Endothelial cell of umbilical vein (primary cell): ENCODE data around the gene CABLES1. TPM values are rescaled to one million over a fixed set of nuclear protein-coding genes. Genes with fewer than 3 reads are reported as not detected.

Experiments
- BruUV-seq: library from RNA; stranded (reverse); fragments of 400-500 nt; replicated peaks from 2 replicates; lab custom pipeline; 2021; lab: Mats Ljungman, UMichigan
- CTCF ChIA-PET: fragments of 300-600, 350-600 bp; sonication (Branson Sonifier 250); formaldehyde crosslinking; loops from one replicate; lab custom pipeline; 2021; ENCODE audit warnings: antibody characterized with exemption, inconsistent platforms; lab: Charles Lee
- POLR2A ChIA-PET: fragments of 300-600, 350-600 bp; sonication (Branson Sonifier 250); formaldehyde crosslinking; loops from one replicate; lab custom pipeline; 2021; ENCODE audit warnings: antibody characterized with exemption, inconsistent platforms; lab: Charles Lee
- DNase-seq: peaks from one replicate; pipeline ENCODE4 v3.0.0-alpha.2; 2011; ENCODE audit warnings: low read depth, low spot score
- FAIRE-seq: peaks from 2 replicates; lab custom pipeline; 2011; peaks lifted over from hg19 to GRCh38; lab: Jason Lieb, UNC
- H2AFZ ChIP-seq: 2 replicates; pipeline ENCODE4 v1.6.0; 2012; ENCODE audit warnings: low read depth, low read length, control low read depth, inconsistent platforms
- H3K27ac ChIP-seq: 2 replicates; pipeline ENCODE4 v1.5.1; 2011; ENCODE audit warnings: low read depth, mild to moderate bottlenecking, control low read depth, low read length, moderate library complexity; ENCODE audit not compliant: insufficient read depth
- H3K27me3 ChIP-seq, 2 experiments: 2 replicates each; pipeline versions ENCODE4 v1.6.0 to v1.6.1; 2011; ENCODE audit warnings: low read length in 2 of 2, mixed read lengths in 1 of 2; ENCODE audit not compliant: control insufficient read depth in 2 of 2, insufficient read depth in 2 of 2
- H3K36me3 ChIP-seq, 2 experiments: 2 replicates in 1 of 2; 3 replicates in 1 of 2; pipeline ENCODE4 v1.5.1; 2011; ENCODE audit warnings: low read length in 2 of 2, mild to moderate bottlenecking in 1 of 2, moderate library complexity in 1 of 2; ENCODE audit not compliant: control insufficient read depth in 2 of 2, insufficient read depth in 2 of 2; ENCODE audit errors: extremely low read depth in 1 of 2
- H3K4me1 ChIP-seq: 3 replicates; pipeline ENCODE4 v1.5.1; 2011; ENCODE audit warnings: mild to moderate bottlenecking, low read length; ENCODE audit not compliant: control insufficient read depth, insufficient read depth; ENCODE audit errors: extremely low read depth
- H3K4me2 ChIP-seq: 2 replicates; pipeline ENCODE4 v1.6.1; 2011; ENCODE audit warnings: low read length, control low read depth, mixed read lengths; ENCODE audit not compliant: insufficient read depth
- H3K4me3 ChIP-seq, 3 experiments: fragments of 200-600 bp in 1 of 3; sonication (generic), shearing (Covaris generic) in 1 of 3; replicated peaks in 1 of 3; 2 replicates each; pipeline ENCODE4 v1.5.1; 2011 to 2016; ENCODE audit warnings: control low read depth in 3 of 3, low read length in 3 of 3, mild to moderate bottlenecking in 2 of 3, inconsistent platforms in 1 of 3, low read depth in 1 of 3, moderate library complexity in 1 of 3; ENCODE audit not compliant: insufficient read depth in 1 of 3
- H3K79me2 ChIP-seq: 2 replicates; pipeline ENCODE4 v1.6.0; 2012; ENCODE audit warnings: low read length, inconsistent platforms; ENCODE audit not compliant: control insufficient read depth, insufficient read depth
- H3K9ac ChIP-seq: replicated peaks from 2 replicates; pipeline ENCODE3; 2011; ENCODE audit warnings: low read length, control low read depth; ENCODE audit not compliant: insufficient read depth; ENCODE audit errors: extremely low read depth
- H3K9me1 ChIP-seq: replicated peaks from 3 replicates; pipeline ENCODE4 v1.6.0; 2011; ENCODE audit warnings: mild to moderate bottlenecking, low read length; ENCODE audit not compliant: control insufficient read depth, insufficient read depth; ENCODE audit errors: extremely low read depth
- H3K9me3 ChIP-seq: replicated peaks from 2 replicates; pipeline ENCODE4 v1.5.1; 2012; ENCODE audit warnings: low read length, inconsistent platforms; ENCODE audit not compliant: control insufficient read depth, insufficient read depth
- H4K20me1 ChIP-seq: replicated peaks from 2 replicates; pipeline ENCODE3; 2011; ENCODE audit warnings: mild to moderate bottlenecking, low read length; ENCODE audit not compliant: control insufficient read depth, insufficient read depth; ENCODE audit errors: extremely low read depth
- EZH2 ChIP-seq: IDR thresholded peaks from 2 replicates; pipeline ENCODE4 v1.6.1; 2012; ENCODE audit warnings: borderline replicate concordance, low read depth, mild to moderate bottlenecking, moderate library complexity, low read length, inconsistent platforms; ENCODE audit not compliant: severe bottlenecking
- FOS ChIP-seq: IDR thresholded peaks from 2 replicates; pipeline ENCODE4 v1.6.1; 2011; ENCODE audit warnings: mild to moderate bottlenecking, low read length, moderate library complexity, borderline replicate concordance; ENCODE audit not compliant: insufficient read depth
- GATA2 ChIP-seq: IDR thresholded peaks from 2 replicates; pipeline ENCODE4 v1.7.0; 2011; ENCODE audit warnings: low read depth, mild to moderate bottlenecking, moderate library complexity, mixed read lengths, low read length; ENCODE audit not compliant: insufficient read length, insufficient read depth
- JUN ChIP-seq: IDR thresholded peaks from 2 replicates; pipeline ENCODE4 v1.6.1; 2011; ENCODE audit warnings: borderline replicate concordance, low read depth; ENCODE audit not compliant: insufficient read length, insufficient read depth
- MYC ChIP-seq: IDR thresholded peaks from one replicate; pipeline ENCODE4 v1.6.1; 2011; ENCODE audit warnings: mild to moderate bottlenecking, low read depth, low read length
- POLR2A ChIP-seq: IDR thresholded peaks from 2 replicates; pipeline ENCODE4 v1.6.1; 2012; ENCODE audit warnings: low read depth, mild to moderate bottlenecking, control low read depth, low read length
- POLR2AphosphoS5 ChIP-seq: IDR thresholded peaks from 2 replicates; pipeline ENCODE4 v1.6.1; 2012; ENCODE audit warnings: low read depth, mild to moderate bottlenecking, control low read depth, low read length, moderate library complexity; ENCODE audit not compliant: insufficient read depth
- dilution Hi-C: fragments of 300-500 bp; cut with MboI; formaldehyde crosslinking; loops from one replicate; pipeline ENCODE4 v1.15.0; 2019; ENCODE audit warnings: low sequenced_read_pairs; ENCODE audit not compliant: extremely low pct_ligation_motif_present
- intact Hi-C: fragments of 100-400 bp; cut with micrococcal nuclease; formaldehyde crosslinking; loops from one replicate; pipeline ENCODE4 v1.10.0; 2022
- polyA plus RNA-seq, 4 experiments: library from polyadenylated mRNA; depleted of rRNA in 3 of 4; stranded (reverse) in 3 of 4; unstranded in 1 of 4; fragments of >200 nt; gene quantifications; 2 replicates each; pipeline versions ENCODE4 v1.2.1 to v1.2.3, GENCODE V29; 2011 to 2012; ENCODE audit warnings: missing spikeins in 1 of 4
- total RNA-seq: library from RNA; stranded (reverse); gene quantifications from 2 replicates; pipeline ENCODE4 v1.2.3, GENCODE V29; 2021
- TF ChIP-seq, protein P1 (sequence below): IDR thresholded peaks from 2 replicates; pipeline ENCODE4 v1.6.1; 2011; ENCODE audit not compliant: insufficient read depth, insufficient read length
- TF ChIP-seq, protein P2 (sequence below), 2 donors: IDR thresholded peaks; 1 replicate in 1 of 2; 2 replicates in 1 of 2; pipeline ENCODE4 v1.5.1; 2011; ENCODE audit warnings: low read length in 2 of 2, mild to moderate bottlenecking in 2 of 2, moderate library complexity in 2 of 2, control low read depth in 1 of 2, inconsistent platforms in 1 of 2, low read depth in 1 of 2; ENCODE audit not compliant: insufficient read depth in 1 of 2; ENCODE audit errors: extremely low read depth in 1 of 2

CABLES1 gene
- total and polyA plus RNA-seq, 2 donors (not counting 3 experiments of a cell fraction or from before 2014, with no cell fraction given): 40.2 to 71.1 TPM

DNA sequence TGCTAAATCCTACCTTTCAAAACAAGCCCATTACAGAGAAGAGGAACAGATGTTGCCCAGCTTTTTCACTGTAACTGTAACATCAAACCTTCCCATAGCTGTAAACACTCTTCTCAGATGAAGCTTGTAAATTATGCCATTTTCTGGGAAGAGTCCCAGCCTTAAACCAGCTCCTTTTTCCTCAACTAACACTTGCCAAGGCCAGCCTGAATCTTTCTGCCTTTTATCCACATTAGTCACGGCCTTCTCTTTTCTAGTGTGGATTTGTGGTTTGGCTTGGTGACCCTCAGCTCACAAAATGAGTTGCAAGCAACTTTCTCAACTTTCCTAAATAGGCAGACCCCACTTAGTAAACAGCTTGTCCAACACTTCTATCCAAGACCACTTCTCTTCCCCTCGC is 90.2 kb downstream of the CABLES1 start:
- H3K4me1 ChIP-seq: peaks cover 52% of the 10 kb centered on the region
- no peaks in the 10 kb centered on the region for H3K9me1 ChIP-seq
- H3K9ac ChIP-seq: peak overlapping the region; percentile 39
- intact Hi-C loops: no loop called here
- H3K79me2 ChIP-seq: no peaks in the 10 kb centered on the region
- no TSS peak for BruUV-seq
- no peaks in the 10 kb centered on the region for H3K9me3 ChIP-seq
- no peak overlapping the region for H2AFZ ChIP-seq
- DNase-seq: peak; percentile 75
- peak; percentile 76 for FAIRE-seq
- POLR2A ChIA-PET: no interaction called here
- H3K4me2 ChIP-seq: peak overlapping the region; percentile 48
- CTCF ChIA-PET: interaction anchor here (0.7 to 5.8 kb wide), 10 partner anchors 12 to 194 kb away, joined by 3 to 42 read pairs (median 10); no protein-coding TSS in a partner anchor
- H3K27me3 ChIP-seq: no peaks in the 10 kb centered on the region
- no peaks in the 10 kb centered on the region for H4K20me1 ChIP-seq
- peak overlapping the region; percentile 98 for H3K27ac ChIP-seq
- dilution Hi-C loops: no loop called here
- no peak overlapping the region for H3K4me3 ChIP-seq
- TF ChIP-seq FOS (peak; percentile 43), EZH2 (no peak)
- TF ChIP-seq, protein P1, sequence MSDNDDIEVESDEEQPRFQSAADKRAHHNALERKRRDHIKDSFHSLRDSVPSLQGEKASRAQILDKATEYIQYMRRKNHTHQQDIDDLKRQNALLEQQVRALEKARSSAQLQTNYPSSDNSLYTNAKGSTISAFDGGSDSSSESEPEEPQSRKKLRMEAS: no peak
- peaks cover 5 to 6% of the 10 kb centered on the region in 2 experiments for H3K36me3 ChIP-seq

DNA sequence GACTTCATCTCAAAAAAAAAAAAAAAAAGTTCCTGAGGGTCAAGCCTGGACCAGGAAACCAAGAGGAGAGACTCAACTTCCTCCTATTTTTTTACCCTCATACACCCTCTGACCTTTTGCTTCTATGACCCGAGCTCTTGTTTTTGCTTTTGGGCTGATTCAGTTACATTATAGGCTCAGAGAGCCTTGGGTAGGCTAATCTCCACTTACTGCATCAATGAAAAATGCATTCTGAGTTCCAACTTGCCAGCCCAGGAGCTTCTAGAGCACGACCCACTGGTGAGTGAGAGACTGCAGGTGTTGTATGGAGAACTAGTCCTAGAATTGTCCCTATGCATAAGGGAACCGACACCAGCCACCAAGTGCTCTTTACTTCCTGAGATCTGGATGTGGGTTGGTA is 91.1 kb downstream of the CABLES1 start:
- dilution Hi-C loops (no loop called here), intact Hi-C loops (loop anchor here (1.0 to 2.0 kb wide), 4 partner anchors 46 to 152 kb away; partner anchors contain the start of gene CABLES1)
- Histone ChIP-seq H2AFZ (no peak overlapping the region), H3K9me3 (no peaks in the 10 kb centered on the region), H3K4me1 (peaks cover 60% of the 10 kb centered on the region), H4K20me1 (no peaks in the 10 kb centered on the region), H3K27ac (peak overlapping the region; percentile 98), H3K4me3 (no peak overlapping the region), H3K9me1 (no peaks in the 10 kb centered on the region), H3K79me2 (no peaks in the 10 kb centered on the region), H3K27me3 (no peaks in the 10 kb centered on the region), H3K36me3 (peaks cover 2 to 5% of the 10 kb centered on the region in 2 experiments), H3K9ac (peak overlapping the region; percentile 60), H3K4me2 (peak overlapping the region; percentile 33)
- peak; percentile 88 for FAIRE-seq
- ChIA-PET CTCF (interaction anchor here (0.7 to 5.8 kb wide), 10 partner anchors 10 to 195 kb away, joined by 3 to 42 read pairs (median 12); no protein-coding TSS in a partner anchor), POLR2A (interaction anchor here (0.7 kb wide), 1 partner anchor 15 kb away, joined by 4 read pairs; no protein-coding TSS in a partner anchor)
- TF ChIP-seq MYC: no peak
- peak; percentile 63 for TF ChIP-seq GATA2
- TF ChIP-seq FOS: peak; percentile 74
- no peak for TF ChIP-seq EZH2
- TF ChIP-seq, protein P1: no peak
- TF ChIP-seq POLR2A: no peak
- TF ChIP-seq, protein P2, sequence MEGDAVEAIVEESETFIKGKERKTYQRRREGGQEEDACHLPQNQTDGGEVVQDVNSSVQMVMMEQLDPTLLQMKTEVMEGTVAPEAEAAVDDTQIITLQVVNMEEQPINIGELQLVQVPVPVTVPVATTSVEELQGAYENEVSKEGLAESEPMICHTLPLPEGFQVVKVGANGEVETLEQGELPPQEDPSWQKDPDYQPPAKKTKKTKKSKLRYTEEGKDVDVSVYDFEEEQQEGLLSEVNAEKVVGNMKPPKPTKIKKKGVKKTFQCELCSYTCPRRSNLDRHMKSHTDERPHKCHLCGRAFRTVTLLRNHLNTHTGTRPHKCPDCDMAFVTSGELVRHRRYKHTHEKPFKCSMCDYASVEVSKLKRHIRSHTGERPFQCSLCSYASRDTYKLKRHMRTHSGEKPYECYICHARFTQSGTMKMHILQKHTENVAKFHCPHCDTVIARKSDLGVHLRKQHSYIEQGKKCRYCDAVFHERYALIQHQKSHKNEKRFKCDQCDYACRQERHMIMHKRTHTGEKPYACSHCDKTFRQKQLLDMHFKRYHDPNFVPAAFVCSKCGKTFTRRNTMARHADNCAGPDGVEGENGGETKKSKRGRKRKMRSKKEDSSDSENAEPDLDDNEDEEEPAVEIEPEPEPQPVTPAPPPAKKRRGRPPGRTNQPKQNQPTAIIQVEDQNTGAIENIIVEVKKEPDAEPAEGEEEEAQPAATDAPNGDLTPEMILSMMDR (IDR thresholded peaks at IDR 0.05; ENCODE audit: extremely low read depth in 1 of 2, insufficient read depth in 1 of 2, low read depth in 1 of 2, low read length in 2 of 2): peak in 1 of 2 donors; percentile 1
- peak; percentile 16 for TF ChIP-seq JUN
- peak; percentile 46 for TF ChIP-seq POLR2AphosphoS5
- BruUV-seq: no TSS peak
- DNase-seq: peak; percentile 91
